HepG2 (cell line): ENCODE data around the gene THOC6.
A peak's percentile ranks its signal among the peaks of the same experiment; 100 is the strongest.

Experiments
- ARID2 ChIP-seq: sonication (generic); formaldehyde crosslinking; IDR thresholded peaks from 2 replicates; pipeline ENCODE4 v1.8.1; 2022; ENCODE audit warnings: mild to moderate bottlenecking, missing genetic modification reagents, borderline replicate concordance
- EED ChIP-seq: sonication (generic); formaldehyde crosslinking; IDR thresholded peaks from 2 replicates; pipeline ENCODE4 v1.5.0; 2020; ENCODE audit warnings: mild to moderate bottlenecking, missing genetic modification reagents
- GFI1 ChIP-seq: sonication (generic); formaldehyde crosslinking; IDR thresholded peaks from 2 replicates; pipeline ENCODE4 v1.5.0; 2020; ENCODE audit warnings: missing genetic modification reagents, mild to moderate bottlenecking, borderline replicate concordance
- NFE2L2 ChIP-seq: fragments of 150-350 bp; IDR thresholded peaks from 2 replicates; pipeline ENCODE4 v1.6.1; 2014; ENCODE audit warnings: low read length
- NFIC ChIP-seq: IDR thresholded peaks from 2 replicates; pipeline ENCODE4 v1.6.1; 2012; ENCODE audit warnings: mild to moderate bottlenecking, low read length, inconsistent platforms
- NFRKB ChIP-seq: fragments of 450-650 bp; IDR thresholded peaks from 2 replicates; pipeline ENCODE4 v1.6.1; 2017
- POLR2A ChIP-seq, 2 experiments: IDR thresholded peaks; 2 replicates each; pipeline ENCODE4 v1.6.1; 2011; ENCODE audit warnings: low read depth in 2 of 2, low read length in 2 of 2, mild to moderate bottlenecking in 1 of 2, moderate library complexity in 1 of 2; ENCODE audit not compliant: insufficient read depth in 1 of 2
- ZBTB1 ChIP-seq: sonication (generic); formaldehyde crosslinking; IDR thresholded peaks from 2 replicates; pipeline ENCODE4 v1.4.0; 2020; ENCODE audit warnings: missing genetic modification reagents, borderline replicate concordance
- ZNF672 ChIP-seq: sonication (generic); formaldehyde crosslinking; IDR thresholded peaks from 2 replicates; pipeline ENCODE4 v1.8.1; 2022; ENCODE audit warnings: missing genetic modification reagents
- ZNF710 ChIP-seq: sonication (generic); formaldehyde crosslinking; IDR thresholded peaks from 2 replicates; pipeline ENCODE4 v1.5.0; 2020; ENCODE audit warnings: mild to moderate bottlenecking, missing genetic modification reagents, borderline replicate concordance
- TF ChIP-seq, protein P1 (sequence below): sonication (generic); formaldehyde crosslinking; IDR thresholded peaks from 2 replicates; pipeline ENCODE4 v1.5.0; 2020; ENCODE audit warnings: mild to moderate bottlenecking, missing genetic modification reagents, moderate library complexity

- TF ChIP-seq ZBTB1 (CRISPR knock-in tag) (no peak), POLR2A (IDR thresholded peaks at IDR 0.05; ENCODE audit: insufficient read depth in 1 of 2, low read depth in 2 of 2, low read length in 2 of 2) (peak in 1 of 2 experiments; percentile 67; a peak in 3 of 4 replicates), ARID2 (CRISPR knock-in tag) (peak; percentile 64; the same call in 1 of the 2 replicates), ZNF672 (CRISPR knock-in tag) (no peak), ZNF710 (CRISPR knock-in tag) (peak; percentile 12), GFI1 (peak; percentile 40; the same call in 1 of the 2 replicates), NFIC (peak; percentile 62; the same call in 1 of the 2 replicates), NFE2L2 (no peak), NFRKB (no peak), EED (no peak)
- TF ChIP-seq, protein P1, sequence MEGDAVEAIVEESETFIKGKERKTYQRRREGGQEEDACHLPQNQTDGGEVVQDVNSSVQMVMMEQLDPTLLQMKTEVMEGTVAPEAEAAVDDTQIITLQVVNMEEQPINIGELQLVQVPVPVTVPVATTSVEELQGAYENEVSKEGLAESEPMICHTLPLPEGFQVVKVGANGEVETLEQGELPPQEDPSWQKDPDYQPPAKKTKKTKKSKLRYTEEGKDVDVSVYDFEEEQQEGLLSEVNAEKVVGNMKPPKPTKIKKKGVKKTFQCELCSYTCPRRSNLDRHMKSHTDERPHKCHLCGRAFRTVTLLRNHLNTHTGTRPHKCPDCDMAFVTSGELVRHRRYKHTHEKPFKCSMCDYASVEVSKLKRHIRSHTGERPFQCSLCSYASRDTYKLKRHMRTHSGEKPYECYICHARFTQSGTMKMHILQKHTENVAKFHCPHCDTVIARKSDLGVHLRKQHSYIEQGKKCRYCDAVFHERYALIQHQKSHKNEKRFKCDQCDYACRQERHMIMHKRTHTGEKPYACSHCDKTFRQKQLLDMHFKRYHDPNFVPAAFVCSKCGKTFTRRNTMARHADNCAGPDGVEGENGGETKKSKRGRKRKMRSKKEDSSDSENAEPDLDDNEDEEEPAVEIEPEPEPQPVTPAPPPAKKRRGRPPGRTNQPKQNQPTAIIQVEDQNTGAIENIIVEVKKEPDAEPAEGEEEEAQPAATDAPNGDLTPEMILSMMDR (CRISPR knock-in tag): no peak
These were observed 3.0 kb upstream of the THOC6 start for GRCh38 chr16:3020604-3021448.
